ENCODE results near the gene DENND1A. TPM values are rescaled to one million over a fixed set of nuclear protein-coding genes. Genes with fewer than 3 reads are reported as not detected.

DENND1A gene
- total and polyA plus RNA-seq, 8 donors, result 4.4 to 109 (median 21.4) TPM

DNA sequence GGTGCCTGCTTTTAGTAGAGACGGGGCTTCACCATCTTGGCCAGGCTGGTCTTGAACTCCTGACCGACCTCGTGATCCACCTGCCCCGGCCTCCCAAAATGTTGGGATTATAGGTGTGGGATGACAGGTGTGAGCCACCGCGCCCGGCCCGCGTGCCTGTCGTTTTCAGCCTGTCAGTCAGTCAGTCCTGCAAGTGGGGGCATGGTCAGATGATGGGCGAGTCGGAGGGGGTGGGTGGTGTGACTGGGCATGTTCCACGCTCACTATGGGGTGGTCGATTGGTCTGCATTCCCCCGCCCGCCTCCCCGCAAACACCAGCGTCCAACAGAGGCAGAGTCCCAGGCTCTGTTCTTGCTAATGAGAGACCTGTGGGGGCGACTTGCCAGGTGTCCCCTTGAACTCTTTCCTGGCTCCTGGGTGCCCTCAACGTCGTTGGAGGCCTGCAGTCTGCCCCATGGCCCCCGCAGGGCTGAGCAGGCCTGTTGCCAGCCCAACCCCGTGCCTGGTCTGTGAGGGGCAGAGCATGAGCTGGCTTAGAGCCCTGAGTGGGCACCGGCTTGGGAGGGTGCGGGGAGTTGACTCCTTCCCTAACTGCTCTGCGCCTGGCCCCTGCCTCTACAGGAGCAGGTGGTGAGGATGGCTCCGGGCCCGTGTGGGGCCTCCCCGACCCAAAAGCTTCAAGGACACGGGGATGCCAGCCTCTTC lies 550.8 kb downstream of the DENND1A start:
- Histone ChIP-seq H3K4me3 (no peak overlapping the region), H3K9me3 (no peaks in the 10 kb centered on the region), H3K36me3 (peaks cover 0 to 32% (median 31%) of the 10 kb centered on the region in 4 donors), H3K4me1 (peaks cover 1 to 23% (median 15%) of the 10 kb centered on the region in 4 donors), H3K27ac (no peak overlapping the region), H3K27me3 (peaks cover 3 to 36% (median 11%) of the 10 kb centered on the region in 3 donors)
- 84 to 91% (median 89%) methylated on average over 27 to 30 of the region's 30 CpGs for WGBS, 5 donors
- TF ChIP-seq CTCF (IDR thresholded peaks at IDR 0.05), result no peak
- no peak for TF ChIP-seq POLR2AphosphoS5 (IDR thresholded peaks at IDR 0.05)
- no peak for TF ChIP-seq POLR2A (IDR thresholded peaks at IDR 0.05)
- no peak for TF ChIP-seq EP300 (IDR thresholded peaks at IDR 0.05)
- no peak for DNase-seq
- intact Hi-C loops (cut with DNase I; ENCODE audit: low total_unique reads), result no loop called here

GRCh38 chr9:123378025-123378424 lies 551.9 kb downstream of the DENND1A start:
- WGBS, 5 donors, result 52 to 71% (median 64%) methylated on average over 10 of the region's 10 CpGs
- no peaks in the 10 kb centered on the region for H3K9me3 ChIP-seq
- intact Hi-C loops (cut with DNase I; ENCODE audit: low total_unique reads), result no loop called here
- DNase-seq, result no peak
- H3K4me3 ChIP-seq, result no peak overlapping the region
- H3K36me3 ChIP-seq, result peaks cover 0 to 23% (median 22%) of the 10 kb centered on the region in 4 donors
- H3K27ac ChIP-seq, result no peak overlapping the region
- H3K27me3 ChIP-seq, result peaks cover 10 to 47% (median 22%) of the 10 kb centered on the region in 3 donors
- no peak for TF ChIP-seq POLR2A (IDR thresholded peaks at IDR 0.05)
- no peak for TF ChIP-seq CTCF (IDR thresholded peaks at IDR 0.05)
- no peak for TF ChIP-seq POLR2AphosphoS5 (IDR thresholded peaks at IDR 0.05)
- no peak for TF ChIP-seq EP300 (IDR thresholded peaks at IDR 0.05)
- H3K4me1 ChIP-seq, result peaks cover 12 to 34% (median 26%) of the 10 kb centered on the region in 4 donors

- H3K27ac ChIP-seq, result no peak overlapping the region
- WGBS, 5 donors, result 48 to 54% (median 53%) methylated on average over 21 of the region's 21 CpGs
- intact Hi-C loops (cut with DNase I; ENCODE audit: low total_unique reads), result no loop called here
Observed at GRCh38 chr9:123377211-123377971, 552.5 kb downstream of the DENND1A start.

More at GRCh38 chr9:123377211-123377971, 552.5 kb downstream of the DENND1A start:
- peaks cover 0 to 17% (median 16%) of the 10 kb centered on the region in 4 donors for H3K36me3 ChIP-seq
- H3K4me1 ChIP-seq, result peaks cover 12 to 37% (median 29%) of the 10 kb centered on the region in 4 donors
- H3K4me3 ChIP-seq, result no peak overlapping the region
- peak; percentile 35 to 51 for DNase-seq
- peaks cover 14 to 53% (median 28%) of the 10 kb centered on the region in 3 donors for H3K27me3 ChIP-seq
- TF ChIP-seq EP300 (IDR thresholded peaks at IDR 0.05), result no peak
- TF ChIP-seq CTCF (IDR thresholded peaks at IDR 0.05), result no peak
- TF ChIP-seq POLR2A (IDR thresholded peaks at IDR 0.05), result no peak
- no peak for TF ChIP-seq POLR2AphosphoS5 (IDR thresholded peaks at IDR 0.05)
- no peaks in the 10 kb centered on the region for H3K9me3 ChIP-seq
